ENCODE results near the gene LTBP3.

- no peak for TF ChIP-seq POLR2A (IDR thresholded peaks at IDR 0.05)
- no peak for TF ChIP-seq CTCF (IDR thresholded peaks at IDR 0.05)
These were observed 57.0 kb downstream of the LTBP3 start for GRCh38 chr11:65501186-65501471.
